HepG2 (cell line): ENCODE results near the gene EPB41. TPM values are rescaled to one million over a fixed set of nuclear protein-coding genes. Genes with fewer than 3 reads are reported as not detected.

ENCODE experiments used
- GPN1 ChIP-seq: sonication (generic); formaldehyde crosslinking; IDR thresholded peaks from 2 replicates; pipeline ENCODE4 v1.5.1; 2020; ENCODE audit warnings: missing genetic modification reagents, borderline replicate concordance
- HCFC1 ChIP-seq: fragments of 150-350 bp; IDR thresholded peaks from 2 replicates; pipeline ENCODE4 v1.6.1; 2014; ENCODE audit warnings: low read depth, low read length
- HNRNPK ChIP-seq: fragments of 200-400 bp; formaldehyde crosslinking; IDR thresholded peaks from 2 replicates; pipeline ENCODE4 v1.6.1; 2018; ENCODE audit warnings: low read length, low read depth, moderate library complexity, mild to moderate bottlenecking; ENCODE audit not compliant: poor library complexity, severe bottlenecking
- IRF2 ChIP-seq: IDR thresholded peaks from 2 replicates; pipeline ENCODE4 v1.6.1; 2018; ENCODE audit warnings: missing genetic modification reagents, missing compliant biosample characterization
- MAFG ChIP-seq: sonication (generic); formaldehyde crosslinking; IDR thresholded peaks from 2 replicates; pipeline ENCODE4 v1.5.1; 2020; ENCODE audit warnings: mild to moderate bottlenecking, missing genetic modification reagents
- NKX3-1 ChIP-seq: sonication (generic); formaldehyde crosslinking; IDR thresholded peaks from 2 replicates; pipeline ENCODE4 v1.5.0; 2020; ENCODE audit warnings: missing genetic modification reagents
- NR2F1 ChIP-seq, 2 experiments: fragments of 450-650 bp in 1 of 2; formaldehyde crosslinking in 1 of 2; IDR thresholded peaks; 2 replicates each; pipeline versions ENCODE4 v1.5.0 to v1.6.1; 2016 to 2020; ENCODE audit warnings: mild to moderate bottlenecking in 1 of 2, missing compliant biosample characterization in 1 of 2, missing genetic modification reagents in 1 of 2, moderate library complexity in 1 of 2
- ZNF224 ChIP-seq: sonication (generic); formaldehyde crosslinking; IDR thresholded peaks from 2 replicates; pipeline ENCODE4 v1.5.0; 2020; ENCODE audit warnings: mild to moderate bottlenecking, missing genetic modification reagents
- ZNF225 ChIP-seq: sonication (generic); formaldehyde crosslinking; IDR thresholded peaks from 2 replicates; pipeline ENCODE4 v1.4.0; 2020; ENCODE audit warnings: mild to moderate bottlenecking, missing genetic modification reagents
- ZNF724P ChIP-seq: sonication (generic); formaldehyde crosslinking; IDR thresholded peaks from 2 replicates; pipeline ENCODE4 v1.8.0; 2022; ENCODE audit warnings: missing genetic modification reagents, borderline replicate concordance
- polyA plus RNA-seq, 8 experiments: library from polyadenylated mRNA; depleted of rRNA in 3 of 8; stranded (reverse) in 7 of 8; unstranded in 1 of 8; fragments of >200 nt; fragmentation: Illumina TruSeq in 4 of 8; extraction: Trizol in 4 of 8; gene quantifications; 2 replicates each; pipeline versions ENCODE4 v1.2.1 to v1.2.3, GENCODE V29; 2011 to 2016; ENCODE audit warnings: low read depth in 4 of 8, missing spikeins in 1 of 8, mixed read lengths in 1 of 8; ENCODE audit not compliant: insufficient read depth in 1 of 8
- total RNA-seq, 5 experiments: library from RNA; depleted of rRNA; stranded (reverse); fragments of >200 nt; fragmentation: Illumina TruSeq; extraction: Trizol; gene quantifications; 2 replicates each; pipeline ENCODE4 v1.2.3, GENCODE V29; 2016; ENCODE audit warnings: low read depth in 1 of 5
- TF ChIP-seq, protein P1 (sequence below): sonication (generic); formaldehyde crosslinking; IDR thresholded peaks from 2 replicates; pipeline ENCODE4 v1.8.1; 2023; ENCODE audit warnings: mild to moderate bottlenecking, missing genetic modification reagents
- TF ChIP-seq, protein P2 (sequence below): sonication (generic); formaldehyde crosslinking; IDR thresholded peaks from 2 replicates; pipeline ENCODE4 v1.4.0; 2020; ENCODE audit warnings: missing genetic modification reagents; ENCODE audit errors: not compliant biosample characterization
- TF ChIP-seq, protein P3 (sequence below): sonication (generic); formaldehyde crosslinking; IDR thresholded peaks from 2 replicates; pipeline ENCODE4 v1.8.0; 2023; ENCODE audit warnings: mild to moderate bottlenecking, missing genetic modification reagents
- TF ChIP-seq, protein P4 (sequence below): IDR thresholded peaks from 2 replicates; pipeline ENCODE4 v1.6.1; 2016; ENCODE audit warnings: low read depth, control low read depth
- TF ChIP-seq, protein P5 (sequence below): sonication (generic); formaldehyde crosslinking; IDR thresholded peaks from 2 replicates; pipeline ENCODE4 v1.5.0; 2020; ENCODE audit warnings: mild to moderate bottlenecking, missing genetic modification reagents
- TF ChIP-seq, protein P6 (sequence below): IDR thresholded peaks from 2 replicates; pipeline ENCODE4 v1.6.1; 2012; ENCODE audit warnings: inconsistent platforms
- TF ChIP-seq, protein P7 (sequence below): sonication (generic); formaldehyde crosslinking; IDR thresholded peaks from 2 replicates; pipeline ENCODE4 v1.9.0; 2022; ENCODE audit warnings: low read depth, missing genetic modification reagents
- TF ChIP-seq, protein P8 (sequence below): sonication (generic); formaldehyde crosslinking; conservative IDR thresholded peaks from 2 replicates; pipeline ENCODE4 v1.8.0; 2022; ENCODE audit warnings: low read depth, missing genetic modification reagents

Gene EPB41
- total and polyA plus RNA-seq, 2 of the 13 experiments (the other 11 are each of a cell fraction or from before 2014, with no cell fraction given) = 34.5 to 46.7 TPM

DNA sequence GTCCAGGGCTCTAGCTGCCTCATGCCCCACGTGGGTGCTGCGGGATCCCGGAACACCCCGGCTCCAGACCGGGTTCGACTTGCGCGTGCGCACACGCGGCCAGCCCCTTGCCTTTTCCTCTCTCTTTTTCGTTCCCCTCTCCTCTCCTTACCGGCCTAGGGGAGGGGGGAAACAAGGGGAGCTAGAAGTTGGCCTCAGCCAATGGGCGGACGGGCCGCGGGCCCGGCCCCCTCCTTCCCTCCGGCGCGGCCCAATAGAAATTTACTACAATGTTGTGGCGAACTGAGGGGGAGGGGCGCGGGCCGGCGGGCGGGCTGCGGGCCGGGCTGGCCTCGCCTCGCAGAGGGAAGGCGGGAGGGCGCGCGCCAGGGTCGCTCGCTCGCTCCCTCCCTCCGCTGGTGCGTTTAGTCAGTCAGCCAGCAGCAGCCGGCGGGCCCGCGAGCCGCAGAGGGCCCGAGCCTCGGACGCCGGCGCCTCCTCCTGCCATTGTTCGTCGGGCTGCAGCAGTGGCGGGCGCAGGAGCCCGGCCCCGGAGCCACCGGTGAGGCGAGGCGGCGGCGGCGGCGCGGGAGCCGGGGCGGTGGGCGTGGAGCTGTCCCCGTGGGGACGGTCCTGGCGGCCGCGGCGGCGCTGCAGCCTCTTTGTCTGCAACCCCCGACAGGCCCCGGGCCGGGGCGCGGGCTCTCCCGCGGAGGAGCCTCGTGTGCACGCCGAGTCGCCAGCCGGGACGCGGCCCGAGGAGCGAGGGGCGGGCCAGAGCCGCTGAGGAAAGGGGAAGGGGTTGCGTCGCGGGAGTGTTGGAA is at the start of gene EPB41 (continued):
- TF ChIP-seq, protein P1, sequence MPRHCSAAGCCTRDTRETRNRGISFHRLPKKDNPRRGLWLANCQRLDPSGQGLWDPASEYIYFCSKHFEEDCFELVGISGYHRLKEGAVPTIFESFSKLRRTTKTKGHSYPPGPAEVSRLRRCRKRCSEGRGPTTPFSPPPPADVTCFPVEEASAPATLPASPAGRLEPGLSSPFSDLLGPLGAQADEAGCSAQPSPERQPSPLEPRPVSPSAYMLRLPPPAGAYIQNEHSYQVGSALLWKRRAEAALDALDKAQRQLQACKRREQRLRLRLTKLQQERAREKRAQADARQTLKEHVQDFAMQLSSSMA (CRISPR knock-in tag) = 0 out of 2 replicates have a peak, but pooled peaks have one; percentile 24
- TF ChIP-seq NKX3-1 (CRISPR knock-in tag) = peak; percentile 58; the same call in 1 of the 2 replicates
- no peak for TF ChIP-seq HNRNPK
- TF ChIP-seq, protein P2, sequence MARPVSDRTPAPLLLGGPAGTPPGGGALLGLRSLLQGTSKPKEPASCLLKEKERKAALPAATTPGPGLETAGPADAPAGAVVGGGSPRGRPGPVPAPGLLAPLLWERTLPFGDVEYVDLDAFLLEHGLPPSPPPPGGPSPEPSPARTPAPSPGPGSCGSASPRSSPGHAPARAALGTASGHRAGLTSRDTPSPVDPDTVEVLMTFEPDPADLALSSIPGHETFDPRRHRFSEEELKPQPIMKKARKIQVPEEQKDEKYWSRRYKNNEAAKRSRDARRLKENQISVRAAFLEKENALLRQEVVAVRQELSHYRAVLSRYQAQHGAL (CRISPR knock-in tag) = no peak
- no peak for TF ChIP-seq ZNF225 (CRISPR knock-in tag)
- TF ChIP-seq ZNF224 (CRISPR knock-in tag) = no peak
- no peak for TF ChIP-seq HCFC1
- 0 out of 2 replicates have a peak, but pooled peaks have one; percentile 32 for TF ChIP-seq IRF2 (CRISPR knock-in tag)
- TF ChIP-seq GPN1 (CRISPR knock-in tag) = no peak
- TF ChIP-seq, protein P3, sequence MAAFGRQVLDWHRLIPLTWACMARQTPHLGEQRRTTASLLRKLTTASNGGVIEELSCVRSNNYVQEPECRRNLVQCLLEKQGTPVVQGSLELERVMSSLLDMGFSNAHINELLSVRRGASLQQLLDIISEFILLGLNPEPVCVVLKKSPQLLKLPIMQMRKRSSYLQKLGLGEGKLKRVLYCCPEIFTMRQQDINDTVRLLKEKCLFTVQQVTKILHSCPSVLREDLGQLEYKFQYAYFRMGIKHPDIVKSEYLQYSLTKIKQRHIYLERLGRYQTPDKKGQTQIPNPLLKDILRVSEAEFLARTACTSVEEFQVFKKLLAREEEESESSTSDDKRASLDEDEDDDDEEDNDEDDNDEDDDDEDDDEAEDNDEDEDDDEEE (CRISPR knock-in tag) = 0 out of 2 replicates have a peak, but pooled peaks have one; percentile 77
- TF ChIP-seq NR2F1 (CRISPR knock-in tag; IDR thresholded peaks at IDR 0.05) = no peak
- TF ChIP-seq, protein P4, sequence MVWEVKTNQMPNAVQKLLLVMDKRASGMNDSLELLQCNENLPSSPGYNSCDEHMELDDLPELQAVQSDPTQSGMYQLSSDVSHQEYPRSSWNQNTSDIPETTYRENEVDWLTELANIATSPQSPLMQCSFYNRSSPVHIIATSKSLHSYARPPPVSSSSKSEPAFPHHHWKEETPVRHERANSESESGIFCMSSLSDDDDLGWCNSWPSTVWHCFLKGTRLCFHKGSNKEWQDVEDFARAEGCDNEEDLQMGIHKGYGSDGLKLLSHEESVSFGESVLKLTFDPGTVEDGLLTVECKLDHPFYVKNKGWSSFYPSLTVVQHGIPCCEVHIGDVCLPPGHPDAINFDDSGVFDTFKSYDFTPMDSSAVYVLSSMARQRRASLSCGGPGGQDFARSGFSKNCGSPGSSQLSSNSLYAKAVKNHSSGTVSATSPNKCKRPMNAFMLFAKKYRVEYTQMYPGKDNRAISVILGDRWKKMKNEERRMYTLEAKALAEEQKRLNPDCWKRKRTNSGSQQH = no peak
- TF ChIP-seq ZNF724P (CRISPR knock-in tag) = no peak
- no peak for TF ChIP-seq MAFG (CRISPR knock-in tag)
- TF ChIP-seq, protein P5, sequence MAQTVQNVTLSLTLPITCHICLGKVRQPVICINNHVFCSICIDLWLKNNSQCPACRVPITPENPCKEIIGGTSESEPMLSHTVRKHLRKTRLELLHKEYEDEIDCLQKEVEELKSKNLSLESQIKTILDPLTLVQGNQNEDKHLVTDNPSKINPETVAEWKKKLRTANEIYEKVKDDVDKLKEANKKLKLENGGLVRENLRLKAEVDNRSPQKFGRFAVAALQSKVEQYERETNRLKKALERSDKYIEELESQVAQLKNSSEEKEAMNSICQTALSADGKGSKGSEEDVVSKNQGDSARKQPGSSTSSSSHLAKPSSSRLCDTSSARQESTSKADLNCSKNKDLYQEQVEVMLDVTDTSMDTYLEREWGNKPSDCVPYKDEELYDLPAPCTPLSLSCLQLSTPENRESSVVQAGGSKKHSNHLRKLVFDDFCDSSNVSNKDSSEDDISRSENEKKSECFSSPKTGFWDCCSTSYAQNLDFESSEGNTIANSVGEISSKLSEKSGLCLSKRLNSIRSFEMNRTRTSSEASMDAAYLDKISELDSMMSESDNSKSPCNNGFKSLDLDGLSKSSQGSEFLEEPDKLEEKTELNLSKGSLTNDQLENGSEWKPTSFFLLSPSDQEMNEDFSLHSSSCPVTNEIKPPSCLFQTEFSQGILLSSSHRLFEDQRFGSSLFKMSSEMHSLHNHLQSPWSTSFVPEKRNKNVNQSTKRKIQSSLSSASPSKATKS = no peak
- TF ChIP-seq, protein P6, sequence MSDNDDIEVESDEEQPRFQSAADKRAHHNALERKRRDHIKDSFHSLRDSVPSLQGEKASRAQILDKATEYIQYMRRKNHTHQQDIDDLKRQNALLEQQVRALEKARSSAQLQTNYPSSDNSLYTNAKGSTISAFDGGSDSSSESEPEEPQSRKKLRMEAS = peak; percentile 84
- TF ChIP-seq, protein P7, sequence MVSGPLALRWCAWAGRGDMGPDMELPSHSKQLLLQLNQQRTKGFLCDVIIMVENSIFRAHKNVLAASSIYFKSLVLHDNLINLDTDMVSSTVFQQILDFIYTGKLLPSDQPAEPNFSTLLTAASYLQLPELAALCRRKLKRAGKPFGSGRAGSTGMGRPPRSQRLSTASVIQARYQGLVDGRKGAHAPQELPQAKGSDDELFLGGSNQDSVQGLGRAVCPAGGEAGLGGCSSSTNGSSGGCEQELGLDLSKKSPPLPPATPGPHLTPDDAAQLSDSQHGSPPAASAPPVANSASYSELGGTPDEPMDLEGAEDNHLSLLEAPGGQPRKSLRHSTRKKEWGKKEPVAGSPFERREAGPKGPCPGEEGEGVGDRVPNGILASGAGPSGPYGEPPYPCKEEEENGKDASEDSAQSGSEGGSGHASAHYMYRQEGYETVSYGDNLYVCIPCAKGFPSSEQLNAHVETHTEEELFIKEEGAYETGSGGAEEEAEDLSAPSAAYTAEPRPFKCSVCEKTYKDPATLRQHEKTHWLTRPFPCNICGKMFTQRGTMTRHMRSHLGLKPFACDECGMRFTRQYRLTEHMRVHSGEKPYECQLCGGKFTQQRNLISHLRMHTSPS = no peak
- TF ChIP-seq, protein P8, sequence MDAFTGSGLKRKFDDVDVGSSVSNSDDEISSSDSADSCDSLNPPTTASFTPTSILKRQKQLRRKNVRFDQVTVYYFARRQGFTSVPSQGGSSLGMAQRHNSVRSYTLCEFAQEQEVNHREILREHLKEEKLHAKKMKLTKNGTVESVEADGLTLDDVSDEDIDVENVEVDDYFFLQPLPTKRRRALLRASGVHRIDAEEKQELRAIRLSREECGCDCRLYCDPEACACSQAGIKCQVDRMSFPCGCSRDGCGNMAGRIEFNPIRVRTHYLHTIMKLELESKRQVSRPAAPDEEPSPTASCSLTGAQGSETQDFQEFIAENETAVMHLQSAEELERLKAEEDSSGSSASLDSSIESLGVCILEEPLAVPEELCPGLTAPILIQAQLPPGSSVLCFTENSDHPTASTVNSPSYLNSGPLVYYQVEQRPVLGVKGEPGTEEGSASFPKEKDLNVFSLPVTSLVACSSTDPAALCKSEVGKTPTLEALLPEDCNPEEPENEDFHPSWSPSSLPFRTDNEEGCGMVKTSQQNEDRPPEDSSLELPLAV (CRISPR knock-in tag) = no peak
